NCI-H2196 (cell line): ENCODE data around the gene TAF3.

Source experiments
- DNase-seq: peaks from one replicate; lab custom pipeline; 2025; ENCODE audit not compliant: unreplicated experiment; lab: John Stamatoyannopoulos, UW

Gene TAF3

DNA sequence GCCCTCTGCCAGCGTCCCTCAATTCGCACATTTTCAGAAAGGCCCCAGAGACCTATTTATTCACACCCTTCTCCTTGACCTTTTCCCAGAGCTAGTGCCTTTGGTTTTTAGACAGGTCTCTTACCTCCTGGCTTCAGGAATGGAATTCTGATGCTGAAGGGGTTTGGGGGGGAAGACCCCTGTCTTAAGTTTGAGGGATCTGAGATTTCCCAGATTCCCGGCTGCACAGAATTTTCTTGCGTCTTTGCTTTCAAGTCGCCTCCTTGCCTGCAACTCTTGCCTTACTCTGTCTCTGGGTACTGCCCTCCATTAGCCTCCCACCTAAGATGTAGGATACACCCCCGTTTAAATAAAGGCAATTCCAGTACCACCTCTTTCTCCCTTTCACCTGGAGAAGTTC lies 238.1 kb downstream of the TAF3 start:
- DNase-seq, result no peak

DNA sequence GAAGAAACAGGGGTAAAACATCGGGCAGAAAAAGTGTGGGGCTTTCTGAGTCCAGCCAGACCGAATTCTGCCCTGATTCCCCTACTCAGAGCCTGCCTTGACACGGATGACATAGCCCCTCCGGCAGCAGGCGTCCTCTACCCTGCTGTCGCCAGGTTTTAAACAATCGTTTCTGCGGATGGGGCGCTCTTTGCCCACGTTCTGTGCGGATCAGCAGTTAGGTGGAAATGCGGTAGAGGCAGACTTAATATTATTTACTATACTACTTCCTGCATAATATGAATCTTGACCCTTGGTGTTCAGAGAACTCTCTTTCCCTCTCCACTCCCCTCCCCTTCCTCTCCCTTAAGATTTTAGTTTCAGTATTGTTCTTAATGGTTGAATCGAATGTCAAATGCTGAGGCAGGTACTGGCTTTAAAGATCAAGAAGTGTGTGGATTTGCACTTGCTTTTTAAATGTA lies 238.6 kb downstream of the TAF3 start:
- no peak for DNase-seq

DNA sequence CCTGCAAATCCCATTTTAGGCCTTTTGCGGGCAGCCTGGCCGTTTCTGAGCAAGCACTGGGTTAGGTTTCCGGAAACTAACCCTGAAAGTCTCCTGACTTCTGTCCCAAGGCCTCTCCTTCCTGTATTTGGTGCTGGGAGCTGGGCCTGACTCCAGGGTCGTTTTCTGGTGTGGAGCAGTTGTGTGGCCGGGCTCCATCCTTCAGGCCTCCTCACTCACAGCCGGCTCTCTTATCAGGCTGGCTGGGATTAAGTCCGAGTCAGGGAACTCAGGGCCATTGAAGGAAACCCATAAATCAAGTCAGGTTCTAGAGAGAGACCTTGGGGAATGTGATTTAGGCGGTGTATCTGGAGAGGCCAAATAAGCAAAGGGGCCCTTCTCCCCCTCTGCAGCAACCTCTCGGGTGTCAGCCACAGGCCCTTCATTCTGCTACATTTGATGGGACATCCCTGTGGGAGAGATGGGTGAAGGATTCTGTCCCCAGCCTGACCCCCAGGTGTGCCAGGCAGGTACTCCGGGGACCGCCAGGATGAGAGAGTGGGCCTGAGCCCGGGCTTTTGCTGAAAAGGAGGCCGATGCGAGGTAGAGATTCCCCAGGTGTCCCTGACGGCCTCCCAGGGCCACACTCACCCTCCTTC lies 239.4 kb downstream of the TAF3 start:
- no peak for DNase-seq

DNA sequence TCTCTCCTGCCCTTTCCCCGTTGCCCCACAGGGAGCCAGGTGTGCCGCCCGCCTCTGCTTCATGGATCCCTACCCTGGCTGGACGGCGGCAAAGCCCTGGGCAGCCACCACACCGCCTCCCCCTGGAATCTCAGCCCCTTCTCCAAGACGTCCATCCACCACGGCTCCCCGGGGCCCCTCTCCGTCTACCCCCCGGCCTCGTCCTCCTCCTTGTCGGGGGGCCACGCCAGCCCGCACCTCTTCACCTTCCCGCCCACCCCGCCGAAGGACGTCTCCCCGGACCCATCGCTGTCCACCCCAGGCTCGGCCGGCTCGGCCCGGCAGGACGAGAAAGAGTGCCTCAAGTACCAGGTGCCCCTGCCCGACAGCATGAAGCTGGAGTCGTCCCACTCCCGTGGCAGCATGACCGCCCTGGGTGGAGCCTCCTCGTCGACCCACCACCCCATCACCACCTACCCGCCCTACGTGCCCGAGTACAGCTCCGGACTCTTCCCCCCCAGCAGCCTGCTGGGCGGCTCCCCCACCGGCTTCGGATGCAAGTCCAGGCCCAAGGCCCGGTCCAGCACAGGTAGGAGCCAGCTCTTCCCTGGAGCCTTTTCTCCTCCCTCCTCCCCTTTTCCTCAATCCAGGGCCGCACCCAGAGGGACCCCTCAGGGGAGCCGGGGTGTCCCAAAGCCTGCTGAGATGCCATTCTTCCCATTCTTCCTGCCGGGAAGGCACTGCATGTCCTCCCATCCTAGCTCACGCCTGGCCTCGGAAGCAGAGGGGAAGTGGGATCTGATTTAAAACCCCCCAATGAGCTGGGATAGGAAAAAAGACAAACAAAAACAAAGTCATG lies 240.2 kb downstream of the TAF3 start:
- no peak for DNase-seq

DNA sequence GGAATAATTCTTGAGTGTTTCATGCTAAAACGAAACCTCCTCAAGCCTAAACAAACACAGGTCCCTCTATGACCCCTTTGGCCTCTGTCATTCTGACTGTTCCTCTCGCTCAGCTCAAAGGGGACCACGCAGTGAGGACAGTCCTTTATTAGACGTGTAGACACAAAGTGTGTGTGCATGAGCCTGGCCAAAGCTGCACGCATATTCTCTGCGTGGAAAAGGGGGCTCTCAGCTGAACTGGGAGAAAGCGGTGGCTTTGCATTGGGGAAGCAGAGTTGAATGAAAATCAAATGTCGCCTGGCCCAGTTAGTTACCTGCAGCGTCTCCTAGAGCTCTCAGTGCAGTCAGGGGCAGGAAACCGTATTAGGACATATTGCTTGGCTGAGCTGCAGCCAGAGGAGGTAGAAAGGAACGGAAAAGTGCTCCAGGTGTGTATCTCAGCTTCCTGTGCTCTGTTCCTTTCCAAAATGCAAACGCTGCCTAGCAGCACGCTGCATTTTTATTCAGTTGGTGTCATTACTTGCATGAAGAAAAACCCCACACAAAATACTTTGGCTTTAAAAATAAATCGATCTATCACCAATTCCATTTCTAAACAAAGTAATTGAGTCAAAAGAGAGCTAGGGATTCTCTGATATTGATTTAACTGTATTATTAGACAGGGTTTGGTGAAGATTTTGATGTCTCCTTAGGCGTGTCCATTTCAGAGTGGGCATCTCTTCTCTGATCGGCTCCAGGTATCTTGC lies 241.1 kb downstream of the TAF3 start:
- DNase-seq, result no peak

DNA sequence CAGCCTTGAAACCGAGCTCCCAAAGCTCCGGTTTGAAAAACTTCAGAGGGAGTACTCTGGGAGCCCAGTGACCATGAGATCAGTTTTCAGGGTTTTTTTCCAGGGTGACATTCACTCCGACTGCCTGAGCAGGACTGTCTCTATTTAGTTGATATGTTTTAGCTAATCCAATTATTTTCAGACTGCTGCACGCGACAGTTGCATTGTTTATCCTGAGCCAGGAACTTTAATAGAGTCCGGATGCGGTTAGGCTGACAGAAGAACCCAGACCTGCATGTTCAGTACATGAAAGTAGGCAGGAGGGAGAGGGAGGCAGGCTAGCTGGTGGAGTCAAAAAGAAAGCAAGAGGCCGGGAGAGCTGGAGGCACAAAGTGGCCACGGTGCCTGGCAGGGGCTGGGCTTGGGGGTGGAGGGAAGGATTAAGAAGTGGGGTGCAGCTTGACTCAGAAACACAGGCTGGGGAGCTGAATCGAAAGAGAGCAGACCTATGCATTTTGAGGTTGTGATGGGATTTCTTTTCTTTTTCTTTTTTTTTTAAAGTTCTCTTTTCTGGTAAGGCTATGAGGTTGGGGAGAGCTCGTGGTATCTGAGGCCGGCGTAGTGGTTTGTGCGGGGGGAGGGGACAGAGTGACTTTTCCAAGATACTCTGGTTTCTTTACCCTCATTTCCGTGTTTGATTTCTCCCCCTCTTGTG lies 241.9 kb downstream of the TAF3 start:
- DNase-seq, result no peak

DNA sequence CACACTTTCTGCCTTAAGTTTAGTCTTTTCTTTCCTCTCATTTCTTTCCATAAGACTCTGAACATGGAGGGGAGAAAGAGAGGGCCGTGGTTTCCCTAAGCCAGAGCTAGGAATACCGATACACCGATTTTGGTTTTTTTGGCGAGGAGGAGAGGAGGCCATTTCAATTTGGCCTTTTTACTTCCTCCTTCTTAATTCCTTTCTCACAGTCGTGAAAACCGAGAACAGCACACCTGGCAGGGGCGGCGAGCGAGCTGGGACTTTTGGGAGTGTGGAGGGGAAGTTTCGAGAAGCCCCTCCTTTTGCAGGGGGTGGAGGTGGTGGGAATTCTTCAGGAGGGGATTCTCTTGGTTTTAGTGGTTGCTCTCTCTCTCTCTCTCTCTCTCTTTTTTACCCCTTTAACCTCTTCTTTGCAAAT lies 242.4 kb downstream of the TAF3 start:
- DNase-seq, result no peak

DNA sequence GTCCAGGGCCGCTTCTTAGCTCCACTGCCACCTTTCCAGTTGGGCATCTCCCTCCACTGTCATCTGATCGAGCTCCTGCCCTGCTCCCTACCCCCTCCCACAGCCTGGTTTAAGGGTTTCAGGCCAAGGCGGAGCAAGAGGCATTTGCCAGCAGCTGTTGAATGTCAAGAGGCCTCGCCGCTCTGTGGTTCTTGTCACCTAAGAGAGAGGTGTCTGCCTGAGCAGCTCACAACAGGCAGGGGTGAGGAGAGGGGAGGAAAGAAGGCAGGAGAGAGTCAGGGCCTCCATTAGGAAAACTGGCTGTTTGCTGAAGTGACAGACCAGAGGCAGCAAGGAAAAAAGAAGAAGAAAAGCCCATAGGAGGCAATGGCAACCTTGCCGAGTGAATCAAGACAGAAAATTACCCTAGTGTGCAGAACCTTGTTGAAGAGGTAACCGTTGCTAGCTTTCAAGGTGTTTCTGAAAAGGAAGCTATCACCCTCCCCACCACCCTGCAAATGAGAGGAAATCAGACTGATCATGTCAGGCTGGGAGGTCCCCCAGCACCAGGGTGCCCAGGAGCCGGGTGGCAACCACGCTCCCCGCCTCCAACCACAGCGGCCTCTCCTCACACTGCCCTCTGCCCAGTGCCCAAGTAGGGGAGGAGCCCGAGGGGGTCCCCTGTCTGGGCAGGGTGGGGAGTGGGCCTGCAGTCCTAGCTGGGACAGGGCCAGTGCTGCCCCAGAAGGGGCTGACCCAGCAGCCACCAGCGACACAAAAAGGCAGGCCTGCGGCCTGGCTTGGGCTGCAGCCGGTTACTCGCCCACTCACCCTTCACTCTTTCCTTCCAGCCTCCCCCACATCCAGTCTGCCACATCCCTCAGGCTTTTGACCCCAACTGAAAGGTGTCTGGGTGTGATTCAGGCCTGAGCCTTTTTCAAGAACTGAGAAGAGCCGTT lies 243.2 kb downstream of the TAF3 start:
- no peak for DNase-seq

DNA sequence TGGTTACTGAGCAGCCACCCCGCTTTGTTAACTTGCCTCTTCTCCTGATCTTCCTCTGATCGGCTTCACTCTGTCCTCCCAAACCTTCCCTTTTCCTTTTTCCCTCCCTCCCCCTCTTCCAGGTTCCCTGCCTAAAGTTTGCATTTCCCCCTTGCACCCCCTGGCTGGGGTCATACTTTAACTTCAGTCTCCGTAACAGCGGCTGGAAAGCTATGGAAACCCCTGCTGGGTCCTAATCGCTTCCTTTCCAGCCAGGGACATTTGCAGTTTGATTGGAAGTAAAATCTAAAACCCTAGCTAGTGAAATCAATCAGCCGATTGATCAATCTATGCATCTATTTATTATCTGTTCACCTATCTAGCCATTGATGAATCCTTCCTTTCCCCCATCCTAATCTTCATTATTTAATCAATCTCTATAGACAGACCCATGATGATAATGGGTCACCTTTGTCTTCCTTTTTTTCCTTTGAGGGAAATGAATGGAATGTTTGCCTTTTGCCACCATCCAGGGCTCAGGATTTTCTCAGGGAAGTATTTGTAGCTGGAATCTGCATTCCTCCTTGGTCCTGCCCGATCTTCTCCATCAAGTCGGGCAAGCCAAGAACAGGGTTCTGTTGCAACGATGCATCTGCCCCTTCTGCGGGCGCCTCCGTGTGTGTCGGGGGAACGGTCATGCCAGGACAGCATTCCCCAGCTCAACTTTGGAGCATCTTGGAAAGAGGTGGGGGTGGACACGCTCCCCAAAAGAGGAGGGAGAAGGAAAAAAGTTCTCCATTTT lies 245.0 kb downstream of the TAF3 start:
- DNase-seq, result no peak

DNA sequence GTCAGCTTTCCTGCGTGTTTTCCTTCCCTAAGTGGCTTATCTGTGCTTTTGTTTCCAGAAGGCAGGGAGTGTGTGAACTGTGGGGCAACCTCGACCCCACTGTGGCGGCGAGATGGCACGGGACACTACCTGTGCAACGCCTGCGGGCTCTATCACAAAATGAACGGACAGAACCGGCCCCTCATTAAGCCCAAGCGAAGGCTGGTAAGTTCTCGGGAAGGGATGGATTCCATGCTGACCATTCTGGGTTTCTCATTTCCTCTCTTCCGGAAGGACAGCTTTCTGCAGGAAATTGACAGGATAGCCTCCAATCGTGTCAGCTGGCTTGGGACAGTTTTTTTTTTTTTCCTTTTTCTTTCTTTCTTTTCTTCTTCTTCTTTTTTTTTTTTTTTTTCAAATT lies 245.6 kb downstream of the TAF3 start:
- no peak for DNase-seq

DNA sequence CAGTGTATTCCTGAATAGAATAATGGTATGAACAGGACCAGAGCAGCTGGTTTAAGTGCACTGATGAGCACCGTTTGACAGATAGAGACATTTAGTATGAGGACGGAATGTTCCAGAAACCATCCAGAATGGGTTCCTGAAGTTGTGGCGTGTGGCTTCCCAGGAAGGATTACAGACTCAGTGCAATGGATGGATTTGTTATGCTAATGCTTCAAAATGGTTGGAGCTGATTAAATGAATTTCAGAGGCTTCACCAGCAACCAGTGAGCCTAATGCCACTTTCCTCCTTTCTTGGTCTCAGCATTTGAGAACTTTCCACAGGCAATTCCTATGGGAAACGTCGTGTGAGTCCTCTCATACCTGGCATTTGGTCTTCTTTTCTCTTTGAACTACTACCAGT lies 246.1 kb downstream of the TAF3 start:
- DNase-seq, result no peak

DNA sequence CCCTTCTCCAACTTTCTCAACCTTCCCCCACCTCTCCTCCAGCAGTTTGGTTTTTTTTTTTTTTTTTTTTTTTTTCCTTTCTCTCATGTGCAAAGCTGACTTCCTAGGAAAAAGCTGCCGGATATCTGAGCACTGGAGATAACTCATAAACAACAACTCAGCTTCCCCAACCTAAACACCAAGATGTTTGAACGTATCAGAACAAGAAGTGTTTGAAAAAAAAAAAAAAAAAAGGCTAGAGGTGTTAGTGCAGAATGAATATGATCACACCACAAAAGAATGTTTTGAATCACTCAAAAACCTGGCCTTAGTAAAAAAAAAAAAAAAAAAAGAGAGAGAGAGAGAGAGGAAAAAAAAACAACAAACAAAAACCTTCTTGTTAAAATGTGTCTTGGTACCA lies 247.3 kb downstream of the TAF3 start:
- no peak for DNase-seq

DNA sequence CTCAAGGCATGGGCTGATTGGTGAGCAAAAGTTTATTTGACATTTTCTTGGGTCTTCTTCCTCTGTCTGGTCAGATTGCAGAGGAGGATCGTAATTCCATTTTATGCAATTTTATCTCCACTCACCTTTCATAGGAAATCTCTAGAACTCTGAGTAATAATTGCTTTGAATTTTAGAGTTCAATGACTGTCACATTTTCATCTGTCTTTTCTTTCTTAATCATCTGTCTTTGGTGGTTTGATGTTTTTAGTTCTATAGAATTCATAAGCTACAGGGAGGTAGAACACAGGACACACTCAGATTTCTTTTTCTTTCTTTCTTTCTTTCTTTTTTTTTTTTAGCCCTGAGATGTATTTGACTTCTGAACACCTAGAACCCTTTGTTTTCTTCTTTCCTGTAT lies 247.8 kb downstream of the TAF3 start:
- DNase-seq, result no peak
